Measurements from ENCODE around the gene ERCC1. TPM values are rescaled to one million over a fixed set of nuclear protein-coding genes. Genes with fewer than 3 reads are reported as not detected.
A peak's percentile ranks its signal among the peaks of the same experiment; 100 is the strongest.

ERCC1 gene
- total and polyA plus RNA-seq, 4 donors, result 19.2 to 28.7 (median 22.0) TPM

- no peaks in the 10 kb centered on the region for H3K27me3 ChIP-seq (ENCODE audit: control insufficient read depth in 4 of 4, insufficient read depth in 4 of 4, low read length in 3 of 4)
- no peaks in the 10 kb centered on the region for H3K9me3 ChIP-seq (ENCODE audit: control insufficient read depth in 4 of 4, low read length in 3 of 4)
- 46% methylated on average over 40 of the region's 40 CpGs for WGBS
- DNase-seq (ENCODE audit: low spot score), result peak; percentile 56
- no peak for TF ChIP-seq JUND (IDR thresholded peaks at IDR 0.05)
- TF ChIP-seq RAD21 (IDR thresholded peaks at IDR 0.05), result peak in 1 of 2 donors; percentile 52
- TF ChIP-seq, protein P1, sequence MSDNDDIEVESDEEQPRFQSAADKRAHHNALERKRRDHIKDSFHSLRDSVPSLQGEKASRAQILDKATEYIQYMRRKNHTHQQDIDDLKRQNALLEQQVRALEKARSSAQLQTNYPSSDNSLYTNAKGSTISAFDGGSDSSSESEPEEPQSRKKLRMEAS (IDR thresholded peaks at IDR 0.05), result no peak
- peak; percentile 24 for TF ChIP-seq CTCF (IDR thresholded peaks at IDR 0.05; ENCODE audit: low read depth, low read length, missing input control)
- TF ChIP-seq EGR1 (IDR thresholded peaks at IDR 0.05; ENCODE audit: low read depth in 2 of 2), result no peak
- H3K27ac ChIP-seq (ENCODE audit: low read depth in 1 of 2, low read length in 2 of 2), result no peak overlapping the region
- no peaks in the 10 kb centered on the region for H3K36me3 ChIP-seq (ENCODE audit: control insufficient read depth in 4 of 4, insufficient read depth in 3 of 4, low read depth in 1 of 4, low read length in 3 of 4)
- H3K4me1 ChIP-seq (ENCODE audit: control insufficient read depth in 4 of 4, insufficient read depth in 4 of 4, low read length in 3 of 4), result peaks cover 14 to 44% (median 24%) of the 10 kb centered on the region in 4 donors
- no peak overlapping the region for H3K4me3 ChIP-seq (ENCODE audit: low read depth in 1 of 3, low read length in 3 of 3)
- no peak overlapping the region for H3K9ac ChIP-seq (ENCODE audit: low read depth in 1 of 2, low read length in 2 of 2)
Observed at GRCh38 chr19:45402298-45403061, 21.2 kb downstream of the ERCC1 start.

DNA sequence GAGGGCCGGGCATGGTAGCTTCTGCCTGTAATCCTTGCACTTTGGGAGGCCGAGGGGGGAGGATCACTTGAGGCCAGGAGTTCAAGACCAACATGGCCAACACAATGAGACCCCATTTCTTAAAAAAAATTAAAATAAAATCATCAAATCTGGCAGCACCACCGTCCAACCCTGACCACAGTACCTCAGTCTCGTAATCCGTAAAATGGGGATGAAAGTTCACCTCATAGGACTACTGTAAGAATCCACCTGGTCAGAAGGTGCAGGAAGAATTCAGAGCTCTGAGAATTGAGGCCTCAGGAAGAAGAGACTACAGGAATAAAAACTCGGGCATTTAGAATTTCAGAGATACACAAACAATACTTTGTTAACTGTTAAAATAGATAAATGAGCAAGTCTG lies 21.9 kb downstream of the ERCC1 start:
- TF ChIP-seq RXRA (IDR thresholded peaks at IDR 0.05), result no peak
- TF ChIP-seq FOXA1 (IDR thresholded peaks at IDR 0.05), result no peak
- no peak for TF ChIP-seq REST (IDR thresholded peaks at IDR 0.05)
- no peak for TF ChIP-seq HNF4G (IDR thresholded peaks at IDR 0.05)
- TF ChIP-seq, protein P2, sequence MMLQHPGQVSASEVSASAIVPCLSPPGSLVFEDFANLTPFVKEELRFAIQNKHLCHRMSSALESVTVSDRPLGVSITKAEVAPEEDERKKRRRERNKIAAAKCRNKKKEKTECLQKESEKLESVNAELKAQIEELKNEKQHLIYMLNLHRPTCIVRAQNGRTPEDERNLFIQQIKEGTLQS (IDR thresholded peaks at IDR 0.05), result no peak
- no peak for TF ChIP-seq HNF4A (conservative IDR thresholded peaks at IDR 0.05)
- no peak for TF ChIP-seq JUND (IDR thresholded peaks at IDR 0.05)
- TF ChIP-seq GABPA (IDR thresholded peaks at IDR 0.05 in 1 of 2, conservative IDR thresholded peaks at IDR 0.05 in 1 of 2), result no peak
- no peak for TF ChIP-seq RAD21 (IDR thresholded peaks at IDR 0.05)
- no peak for TF ChIP-seq YY1 (IDR thresholded peaks at IDR 0.05)
- TF ChIP-seq EGR1 (IDR thresholded peaks at IDR 0.05; ENCODE audit: low read depth in 2 of 2), result no peak
- TF ChIP-seq TAF1 (conservative IDR thresholded peaks at IDR 0.05), result no peak
- no peak for TF ChIP-seq SP1 (IDR thresholded peaks at IDR 0.05)
- no peak for TF ChIP-seq NR2F2 (IDR thresholded peaks at IDR 0.05)
- TF ChIP-seq CTCF (IDR thresholded peaks at IDR 0.05; ENCODE audit: low read depth, low read length, missing input control), result no peak
- TF ChIP-seq, protein P1 (IDR thresholded peaks at IDR 0.05), result no peak
- TF ChIP-seq ZBTB33 (IDR thresholded peaks at IDR 0.05), result no peak
- no peak for TF ChIP-seq FOXA2 (IDR thresholded peaks at IDR 0.05)
- H3K27me3 ChIP-seq (ENCODE audit: control insufficient read depth in 4 of 4, insufficient read depth in 4 of 4, low read length in 3 of 4), result no peaks in the 10 kb centered on the region
- no peaks in the 10 kb centered on the region for H3K9me3 ChIP-seq (ENCODE audit: control insufficient read depth in 4 of 4, low read length in 3 of 4)
- no peak overlapping the region for H3K4me3 ChIP-seq (ENCODE audit: low read depth in 1 of 3, low read length in 3 of 3)
- no peak for DNase-seq (ENCODE audit: low spot score)
- H3K4me1 ChIP-seq (ENCODE audit: control insufficient read depth in 4 of 4, insufficient read depth in 4 of 4, low read length in 3 of 4), result peaks cover 7 to 37% (median 21%) of the 10 kb centered on the region in 4 donors
- no peak overlapping the region for H3K9ac ChIP-seq (ENCODE audit: low read depth in 1 of 2, low read length in 2 of 2)
- H3K36me3 ChIP-seq (ENCODE audit: control insufficient read depth in 4 of 4, insufficient read depth in 3 of 4, low read depth in 1 of 4, low read length in 3 of 4), result no peaks in the 10 kb centered on the region
- 95% methylated on average over 6 of the region's 6 CpGs for WGBS
- H3K27ac ChIP-seq (ENCODE audit: low read depth in 1 of 2, low read length in 2 of 2), result no peak overlapping the region
